NCI-H2081 treated with DMSO at 0.1 percent for 48 hours (cell line): ENCODE results near the gene HTR5A.
"Not testable (repeated sequence)": the region's sequence is repeated elsewhere in the genome, so short reads cannot be mapped to it uniquely, and the experiment has no call there.

ENCODE experiments used
- DNase-seq: peaks from one replicate; lab custom pipeline; 2025; lab: John Stamatoyannopoulos, UW

The HTR5A gene

DNA sequence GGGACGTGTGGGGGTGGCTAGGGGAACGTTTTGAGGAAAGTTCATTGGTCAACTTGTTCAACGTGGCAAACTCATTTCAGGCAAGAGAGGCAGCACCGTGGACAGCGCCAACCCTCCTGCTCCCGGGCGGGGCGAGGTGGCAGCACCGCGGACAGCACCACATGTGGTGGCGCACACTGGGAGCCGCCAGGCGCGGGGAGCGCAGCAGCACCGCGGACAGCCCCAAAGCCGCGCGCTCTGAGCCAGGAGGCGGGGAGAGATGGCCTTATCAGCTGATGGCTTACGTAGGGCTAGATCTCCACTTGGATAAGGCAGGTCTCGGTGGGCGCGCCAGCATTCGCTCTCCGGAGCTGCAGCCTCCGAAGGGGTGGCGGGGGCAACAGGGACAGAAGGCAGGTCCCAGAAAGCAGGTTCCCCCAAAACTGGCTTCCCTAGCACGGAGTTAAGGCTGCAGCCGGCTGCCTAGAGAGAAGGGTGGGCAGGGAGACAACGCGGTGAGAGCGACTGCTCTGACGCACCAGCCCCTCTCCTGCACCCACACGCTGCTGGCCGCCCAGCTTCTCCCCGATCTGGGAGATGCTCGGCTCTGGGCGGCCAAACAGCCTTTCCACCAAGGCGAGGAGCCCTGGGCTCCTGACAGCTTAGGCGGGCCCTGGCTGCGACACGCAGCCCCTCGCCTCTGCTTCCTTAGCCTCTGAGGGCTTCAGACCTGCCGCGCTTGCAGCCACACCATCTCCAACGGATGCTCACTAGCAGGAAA is at the start of gene HTR5A:
Gene HTR5A, plus strand, starts transcription at position 333 of the 760 bp plus-strand sequence. CDS start 576 bp downstream, outside the sequence.
- no peak for DNase-seq

DNA sequence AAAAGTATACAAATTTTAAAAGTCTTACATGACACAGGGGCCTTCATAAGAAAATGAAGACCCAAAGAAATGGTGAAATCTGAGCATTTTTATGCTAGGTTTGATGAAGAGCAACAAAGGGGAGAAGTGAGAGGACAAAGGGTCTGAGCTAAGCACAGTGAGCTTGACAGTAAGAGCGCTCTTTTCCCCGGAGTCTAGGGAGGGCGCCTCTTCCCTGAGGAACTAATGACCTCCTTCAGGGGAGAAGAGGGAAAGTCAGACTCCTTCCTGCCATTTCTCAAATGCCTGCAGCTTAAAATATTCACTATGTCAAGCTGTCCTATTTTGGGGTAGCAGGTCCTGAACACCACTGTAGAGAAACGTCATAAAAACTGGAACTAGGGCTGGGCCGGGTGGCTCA is 49.1 kb upstream of the HTR5A start:
- no peak for DNase-seq

DNA sequence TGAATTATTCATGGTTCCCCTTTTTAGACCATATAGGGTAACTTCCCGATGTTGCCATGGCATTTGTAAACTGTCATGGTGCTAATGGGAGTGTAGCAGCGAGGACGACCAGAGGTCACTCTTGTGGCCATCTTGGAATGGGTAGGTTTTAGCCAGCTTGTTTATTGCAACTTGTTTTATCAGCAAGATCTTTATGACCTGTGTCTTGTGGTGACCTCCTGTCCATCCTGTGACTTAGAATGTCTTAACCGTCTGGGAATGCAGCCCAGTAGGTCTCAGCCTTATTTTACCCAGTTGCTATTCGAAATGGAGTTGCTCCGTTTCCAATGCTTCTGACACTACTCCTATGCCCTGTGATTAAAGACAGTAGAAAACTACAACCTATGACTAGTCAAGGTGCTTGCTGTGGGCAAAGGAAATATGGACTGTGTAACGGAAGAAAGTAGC is 48.4 kb upstream of the HTR5A start:
- DNase-seq, result no peak

DNA sequence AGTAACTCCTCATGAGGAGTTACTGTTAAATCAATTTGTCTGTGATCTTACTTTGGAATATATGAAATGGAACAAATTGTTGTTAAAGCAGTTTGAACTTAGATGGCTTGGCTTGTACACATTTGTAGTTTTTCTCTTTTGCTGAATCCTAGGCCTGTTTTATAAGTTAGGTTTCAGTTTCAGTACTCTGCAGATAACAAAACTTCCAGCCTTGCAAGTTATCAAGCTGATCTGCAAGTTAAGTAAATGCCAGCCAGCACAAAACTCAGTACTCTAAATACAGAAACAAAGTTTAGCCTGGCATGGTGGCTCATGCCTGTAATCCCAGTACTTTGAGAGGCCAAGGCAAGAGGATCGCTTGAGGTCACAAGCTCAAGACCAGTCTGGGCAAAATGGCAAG is 42.2 kb upstream of the HTR5A start:
- no peak for DNase-seq

DNA sequence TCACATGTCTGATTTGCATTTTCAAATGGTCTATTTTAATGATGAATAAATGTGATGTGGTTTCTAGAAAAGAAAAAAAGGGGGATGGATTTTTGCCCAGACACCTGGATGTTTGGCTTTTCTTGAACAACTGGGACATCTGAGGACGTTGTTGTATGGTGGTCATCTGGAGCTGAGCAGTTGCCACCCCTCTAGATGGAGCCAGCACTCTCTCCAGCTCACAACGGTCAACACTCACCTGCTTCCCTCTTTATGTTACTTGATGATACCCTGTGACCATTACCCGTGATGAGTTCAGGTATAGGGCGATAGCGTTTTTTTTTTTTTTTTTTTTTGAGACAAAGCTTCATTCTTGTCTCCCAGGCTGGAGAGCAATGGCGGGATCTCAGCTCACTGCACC is 37.1 kb upstream of the HTR5A start:
- DNase-seq, result no peak

DNA sequence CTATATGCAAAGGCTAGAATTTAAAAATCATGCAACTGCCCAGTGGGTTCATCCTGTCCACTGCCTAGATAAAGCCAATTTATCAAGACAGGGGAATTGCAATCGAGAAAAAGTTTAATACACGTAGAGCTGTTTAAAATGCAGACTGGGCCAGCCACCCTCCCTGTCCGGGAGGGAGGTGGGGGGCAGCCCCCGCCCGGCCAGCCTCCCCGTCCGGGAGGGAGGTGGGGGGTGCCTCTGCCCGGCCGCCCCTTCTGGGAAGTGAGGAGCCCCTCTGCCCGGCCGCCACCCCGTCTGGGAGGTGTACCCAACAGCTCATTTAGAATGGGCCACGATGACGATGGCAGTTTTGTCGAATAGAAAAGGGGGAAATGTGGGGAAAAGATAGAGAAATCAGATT is 35.6 kb upstream of the HTR5A start:
- DNase-seq, result not testable (repeated sequence)

DNA sequence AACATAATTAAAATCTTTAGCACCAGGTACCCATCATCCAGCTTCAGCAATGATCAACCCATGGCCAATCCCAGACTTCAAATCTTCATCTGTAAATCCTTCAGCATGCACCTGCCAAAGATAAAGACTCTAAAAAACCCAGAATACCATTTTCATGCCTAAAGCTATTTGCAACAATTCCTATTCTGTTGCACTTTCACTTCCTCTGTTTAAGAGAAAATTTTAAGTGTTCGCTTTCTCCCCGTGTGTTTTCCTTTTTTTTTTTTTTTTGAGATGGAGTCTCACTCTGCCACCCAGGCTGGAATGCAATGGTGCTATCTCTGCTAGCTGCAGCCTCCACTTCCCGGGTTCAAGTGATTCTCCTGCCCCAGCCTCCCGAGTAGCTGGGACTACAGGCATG is 31.8 kb upstream of the HTR5A start:
- DNase-seq, result no peak

DNA sequence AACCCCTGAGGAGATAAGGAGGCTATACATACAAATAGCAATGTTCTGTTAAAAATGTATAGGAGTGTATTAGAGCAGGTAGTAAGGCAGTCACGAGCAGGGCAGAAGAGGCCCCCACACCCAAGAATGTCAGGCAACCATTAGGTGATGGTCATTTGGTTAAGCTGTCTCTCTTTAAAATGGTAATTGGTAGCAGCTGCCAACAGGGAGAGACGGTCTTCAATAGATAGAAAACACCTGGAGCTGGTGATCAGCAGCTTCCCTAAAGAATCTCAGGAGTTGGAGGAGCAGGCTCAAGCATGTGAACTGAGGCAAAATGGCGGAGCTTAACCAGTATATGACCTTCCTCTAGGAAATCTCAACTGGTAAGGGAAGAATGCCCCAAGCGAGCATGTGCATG is 26.4 kb upstream of the HTR5A start:
- no peak for DNase-seq

DNA sequence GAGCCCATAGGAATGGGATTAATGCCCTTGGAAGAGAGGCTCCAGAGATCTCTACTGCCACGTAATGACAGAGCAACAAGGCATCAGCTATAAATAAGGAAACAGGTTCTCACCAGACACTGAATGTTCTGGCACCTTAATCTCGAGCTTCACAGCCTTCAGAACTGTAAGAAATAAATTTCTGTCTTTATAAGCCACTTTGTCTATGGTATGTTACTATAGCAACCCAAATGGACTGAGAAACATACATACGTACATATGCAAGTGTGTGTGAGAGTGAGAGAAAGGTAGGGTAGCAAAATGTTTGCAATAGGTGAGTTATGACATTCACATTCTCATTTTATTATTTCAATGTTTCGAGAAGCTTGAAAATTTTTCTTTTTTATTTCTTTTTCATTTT is 22.1 kb upstream of the HTR5A start:
- DNase-seq, result no peak

DNA sequence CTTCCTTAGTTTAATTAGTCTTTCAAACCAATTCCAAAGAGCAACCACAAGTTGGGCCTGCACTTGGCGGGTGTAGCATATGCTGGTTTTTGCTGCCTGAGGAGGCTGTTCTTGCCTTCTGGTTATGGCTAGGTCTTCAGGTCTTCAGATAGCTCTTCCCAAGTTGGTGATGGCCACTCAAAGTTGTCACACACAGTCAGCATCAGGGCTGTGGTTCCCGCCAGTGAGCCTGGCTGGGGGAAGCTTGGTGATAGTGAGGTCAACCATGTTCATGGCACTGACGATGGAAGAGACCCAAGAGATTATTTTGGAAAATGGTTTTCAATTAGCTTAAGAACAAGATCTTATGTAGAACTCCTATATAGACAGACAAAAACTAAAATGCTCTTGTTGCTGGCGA is 18.8 kb upstream of the HTR5A start:
- no peak for DNase-seq

DNA sequence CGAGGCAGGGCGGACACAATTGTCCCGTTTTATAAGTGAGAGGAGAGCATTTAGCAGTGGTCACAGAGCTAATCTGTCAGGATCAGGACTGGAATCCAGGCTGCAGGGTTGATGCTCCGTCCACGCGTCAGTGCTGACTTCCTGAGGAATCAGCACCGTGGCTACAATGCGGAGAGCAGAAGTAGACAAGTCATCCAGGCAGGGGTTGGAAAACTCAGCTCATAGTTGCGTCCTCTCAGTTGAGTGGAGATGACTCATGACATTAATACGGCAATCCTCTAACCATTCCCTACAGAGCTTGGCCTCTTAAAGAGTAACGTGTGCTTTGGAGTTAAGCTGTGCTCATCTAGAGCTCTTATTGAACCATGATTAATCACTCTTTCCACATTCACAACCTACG is 17.1 kb upstream of the HTR5A start:
- no peak for DNase-seq

DNA sequence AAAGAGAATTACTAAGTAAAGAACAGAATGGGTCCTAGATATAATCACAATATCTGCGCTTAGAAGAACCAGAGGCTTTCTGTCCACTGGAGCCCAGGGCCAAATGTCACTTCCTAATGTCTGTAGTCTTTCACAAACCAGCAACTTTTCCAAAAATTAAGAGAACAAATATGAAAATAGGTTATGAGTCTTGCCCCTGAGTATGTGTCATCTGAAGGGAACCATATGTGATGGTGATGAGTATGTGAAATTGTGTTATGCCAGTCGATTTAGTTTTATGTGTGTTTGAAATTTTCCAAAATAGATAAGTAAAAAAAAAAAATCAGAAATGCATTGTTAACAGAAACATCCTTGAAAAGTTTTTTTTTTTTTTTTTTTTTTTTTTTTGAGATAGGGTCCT is 15.4 kb upstream of the HTR5A start:
- no peak for DNase-seq

DNA sequence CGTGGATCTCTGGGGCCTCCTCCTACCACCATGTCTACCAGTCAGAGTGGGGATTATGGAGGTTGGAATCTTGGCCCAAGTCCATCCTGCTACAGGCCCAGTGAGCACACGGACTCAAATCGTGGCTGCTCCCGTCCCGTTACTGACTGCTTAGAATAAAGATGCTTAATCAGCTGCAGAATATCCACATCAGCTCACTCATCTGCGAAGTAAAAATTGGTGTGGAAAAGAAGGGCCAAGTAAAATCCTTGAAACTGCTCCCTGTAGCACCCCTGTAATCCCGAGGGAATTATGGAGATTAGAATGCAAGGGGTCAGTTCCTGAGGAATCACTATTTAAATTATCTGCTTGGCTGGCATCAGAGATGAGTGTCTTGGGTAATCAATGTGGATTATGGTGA is 13.0 kb upstream of the HTR5A start:
- no peak for DNase-seq

DNA sequence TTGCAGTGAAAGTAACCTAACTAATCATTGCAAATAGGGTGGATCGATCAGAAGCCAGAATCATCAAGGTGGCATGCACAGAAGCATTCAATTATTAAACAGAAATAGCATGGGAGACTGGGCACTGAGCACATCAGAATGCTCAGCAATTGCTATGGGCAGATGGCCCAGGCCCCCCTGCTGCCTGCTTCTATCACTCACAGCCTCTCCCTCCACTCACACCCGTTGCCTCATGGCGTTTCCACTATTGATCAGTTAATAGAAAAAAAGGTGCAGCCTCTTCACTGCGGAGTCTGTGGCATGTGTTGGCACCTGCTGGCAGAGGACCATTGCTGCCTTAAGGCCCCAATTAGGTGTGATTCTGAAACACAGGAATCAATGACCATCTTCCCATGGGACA is 11.2 kb upstream of the HTR5A start:
- no peak for DNase-seq

DNA sequence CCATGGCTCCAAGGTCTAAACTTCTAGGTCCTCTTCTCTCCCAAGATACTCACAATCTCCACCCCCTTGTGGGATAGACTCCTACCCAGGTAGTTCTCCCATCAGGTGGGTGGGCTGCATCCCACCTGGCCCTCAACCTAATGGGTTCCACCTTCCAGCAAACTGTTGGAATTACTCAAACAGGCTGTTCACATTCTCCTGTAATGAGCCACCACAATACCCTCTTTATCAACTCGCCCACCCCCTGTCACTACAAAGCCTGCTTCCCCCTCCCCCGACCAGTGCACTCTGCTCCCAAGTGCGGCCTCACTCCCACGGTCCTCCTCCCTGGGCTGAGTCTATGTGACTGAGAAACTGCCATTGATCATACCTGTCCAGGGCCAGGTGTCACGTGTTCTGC is 10.4 kb upstream of the HTR5A start:
- no peak for DNase-seq

DNA sequence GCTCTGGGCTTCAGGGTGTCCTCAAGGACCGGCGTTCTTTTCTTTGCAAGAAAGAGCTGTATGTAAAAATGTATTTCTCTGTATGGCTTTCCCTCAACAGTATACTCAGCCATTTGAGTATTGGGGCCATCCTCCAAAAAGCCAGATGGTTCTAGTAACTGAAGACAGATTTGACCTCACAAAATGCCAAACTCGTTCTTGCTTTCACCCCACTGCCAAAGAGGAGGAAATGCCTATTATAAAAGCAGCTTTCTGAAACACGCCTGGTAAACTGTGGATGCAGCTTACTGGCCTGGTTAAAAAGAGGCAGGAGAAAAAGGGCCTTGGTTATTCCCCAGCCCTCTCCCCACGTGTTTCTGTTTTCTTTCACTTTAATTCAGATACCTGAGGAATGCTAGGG is 7.7 kb upstream of the HTR5A start:
- DNase-seq, result no peak

DNA sequence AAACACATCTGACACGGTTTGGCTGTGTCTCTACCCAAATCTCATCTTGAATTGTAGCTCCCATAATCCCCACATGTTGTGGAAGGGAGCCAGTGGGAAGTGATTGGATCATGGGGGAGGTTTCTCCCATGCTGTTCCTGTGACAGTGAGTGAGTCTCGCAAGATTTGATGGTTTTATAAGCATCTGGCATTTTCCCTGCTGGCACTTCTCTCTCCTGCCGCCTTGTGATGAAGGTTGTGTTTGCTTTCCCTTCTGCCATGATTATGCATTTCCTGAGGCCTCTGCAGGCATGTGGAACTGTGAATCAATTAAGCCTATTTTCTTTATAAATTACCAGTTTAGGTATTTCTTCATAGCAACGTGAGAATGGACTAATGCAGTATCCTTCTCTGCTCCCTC is 5.9 kb upstream of the HTR5A start:
- DNase-seq, result no peak

DNA sequence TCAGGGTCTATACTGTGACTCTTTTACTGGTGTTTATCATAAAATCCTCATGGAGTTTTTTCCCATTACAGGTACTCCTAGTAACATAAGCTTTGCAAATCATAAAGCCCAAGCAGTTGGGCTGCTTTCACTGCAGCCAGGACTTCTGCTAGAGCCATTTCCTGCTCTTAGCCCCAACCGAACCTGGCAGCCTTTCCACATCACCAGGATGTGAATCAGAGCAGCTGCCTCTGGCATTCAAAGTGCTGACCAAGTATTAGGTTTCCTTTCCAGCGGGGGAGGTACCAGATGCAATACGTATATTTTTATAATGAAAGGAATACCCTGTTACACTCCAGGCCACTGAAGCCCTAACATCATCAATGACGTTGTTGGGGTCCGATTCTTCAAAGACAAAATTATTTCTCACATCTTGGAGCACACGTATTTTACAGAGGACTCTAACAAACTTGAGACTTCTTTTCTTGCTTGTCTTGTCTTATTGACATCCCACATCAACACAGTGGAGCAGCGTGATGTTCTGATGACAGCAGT is 3.6 kb upstream of the HTR5A start:
- DNase-seq, result peak; percentile 56

DNA sequence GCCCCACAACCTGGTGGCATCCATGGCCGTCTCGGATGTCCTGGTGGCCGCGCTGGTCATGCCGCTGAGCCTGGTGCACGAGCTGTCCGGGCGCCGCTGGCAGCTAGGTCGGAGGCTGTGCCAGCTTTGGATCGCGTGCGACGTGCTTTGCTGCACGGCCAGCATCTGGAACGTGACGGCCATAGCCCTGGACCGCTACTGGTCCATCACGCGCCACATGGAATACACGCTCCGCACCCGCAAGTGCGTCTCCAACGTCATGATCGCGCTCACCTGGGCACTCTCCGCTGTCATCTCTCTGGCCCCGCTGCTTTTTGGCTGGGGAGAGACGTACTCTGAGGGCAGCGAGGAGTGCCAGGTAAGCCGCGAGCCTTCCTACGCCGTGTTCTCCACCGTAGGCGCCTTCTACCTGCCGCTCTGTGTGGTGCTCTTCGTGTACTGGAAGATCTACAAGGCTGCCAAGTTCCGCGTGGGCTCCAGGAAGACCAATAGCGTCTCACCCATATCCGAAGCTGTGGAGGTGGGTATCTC is 1.1 kb downstream of the HTR5A start:
- no peak for DNase-seq

DNA sequence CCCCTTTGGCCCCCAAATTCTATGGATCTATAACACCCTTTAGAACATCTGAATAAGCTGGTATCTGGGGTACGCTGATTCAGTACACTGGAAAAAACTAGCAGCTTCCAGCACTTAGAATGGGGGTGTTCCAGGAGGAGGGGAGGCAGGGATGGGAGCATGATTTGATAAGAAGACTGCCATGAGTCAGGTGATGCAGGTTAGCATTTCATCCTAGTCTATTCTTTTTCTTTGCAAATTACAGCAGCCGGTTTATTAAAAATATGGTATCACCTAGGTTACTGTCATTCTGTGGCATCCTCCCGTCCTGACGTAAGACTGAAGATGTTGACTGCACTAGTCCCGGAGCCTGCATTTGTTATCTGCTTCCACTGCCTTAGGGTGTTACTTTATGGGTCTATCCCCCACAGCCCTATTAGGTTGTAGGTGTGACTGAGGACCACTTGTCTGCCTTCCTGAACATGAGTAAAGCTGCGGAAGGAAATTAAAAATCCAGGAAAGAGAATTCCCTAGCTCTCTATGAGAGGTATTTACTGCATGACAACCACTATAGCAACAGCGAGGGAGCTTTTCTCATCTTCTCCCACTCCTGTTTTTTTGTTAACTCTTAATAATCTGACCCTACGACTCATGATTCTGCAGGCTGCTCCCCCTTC is 1.9 kb downstream of the HTR5A start:
- no peak for DNase-seq

DNA sequence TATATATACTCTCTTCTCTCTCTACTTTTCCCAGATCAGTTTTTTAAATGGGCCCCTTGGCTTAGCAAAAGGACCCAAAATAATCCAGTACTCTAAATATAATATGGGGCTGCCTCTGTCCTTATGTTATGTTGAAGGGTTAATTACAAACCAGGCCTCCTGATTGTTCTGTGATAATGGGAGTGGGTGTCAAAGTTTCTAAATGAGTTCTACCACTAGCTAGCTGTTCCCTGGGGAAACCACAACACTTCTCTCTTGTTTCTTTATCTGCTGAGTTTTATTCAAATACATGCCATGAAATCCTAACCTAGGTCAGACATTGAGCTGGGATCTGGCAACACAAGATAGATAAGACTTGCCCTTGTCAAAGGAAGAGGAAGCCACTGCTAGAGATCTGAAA is 3.8 kb downstream of the HTR5A start:
- DNase-seq, result no peak

DNA sequence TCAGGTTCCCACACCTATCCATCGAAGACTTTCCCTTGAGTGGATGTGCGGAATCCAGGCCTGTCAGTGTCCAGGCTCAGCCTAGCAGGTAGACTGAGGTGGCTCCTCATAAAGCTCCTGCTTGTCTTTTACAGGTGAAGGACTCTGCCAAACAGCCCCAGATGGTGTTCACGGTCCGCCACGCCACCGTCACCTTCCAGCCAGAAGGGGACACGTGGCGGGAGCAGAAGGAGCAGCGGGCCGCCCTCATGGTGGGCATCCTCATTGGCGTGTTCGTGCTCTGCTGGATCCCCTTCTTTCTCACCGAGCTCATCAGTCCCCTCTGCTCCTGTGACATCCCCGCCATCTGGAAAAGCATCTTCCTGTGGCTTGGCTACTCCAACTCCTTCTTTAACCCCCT is 13.9 kb downstream of the HTR5A start:
- DNase-seq, result no peak

DNA sequence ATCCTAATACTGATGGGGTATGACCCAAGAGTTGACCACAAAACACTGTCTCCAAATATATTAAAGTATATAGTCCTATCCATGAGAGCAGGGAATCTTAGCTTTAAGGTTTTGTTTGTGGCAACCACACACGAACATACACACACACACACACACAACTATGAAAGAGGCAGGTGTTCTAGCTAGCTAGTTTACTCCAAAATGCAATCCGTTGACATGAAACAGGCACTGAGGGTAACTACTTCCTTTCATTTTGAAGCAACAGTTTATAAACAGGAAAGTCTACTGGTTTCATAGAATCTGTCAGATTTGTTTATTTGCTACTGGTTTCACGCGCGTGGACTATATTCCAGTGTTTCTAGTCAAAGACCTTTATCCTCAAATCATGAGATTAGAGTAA is 14.8 kb downstream of the HTR5A start:
- DNase-seq, result no peak
